ENCODE data around the gene TOMM7. TPM values are rescaled to one million over a fixed set of nuclear protein-coding genes. Genes with fewer than 3 reads are reported as not detected.

The TOMM7 gene
- total RNA-seq, 1 donor from 2014 or later = 65.1 TPM

GRCh38 chr7:22819476-22819875 is 3.2 kb downstream of the TOMM7 start:
- Histone ChIP-seq H3K4me3 (no peak overlapping the region), H3K36me3 (peaks cover 17 to 32% of the 10 kb centered on the region in 2 donors), H3K9me3 (no peaks in the 10 kb centered on the region), H3K27me3 (no peaks in the 10 kb centered on the region), H3K27ac (no peak overlapping the region), H3K4me1 (peaks cover 3 to 9% of the 10 kb centered on the region in 2 donors)
- intact Hi-C loops (cut with DNase I) = no loop called here
- no peak for TF ChIP-seq CTCF (IDR thresholded peaks at IDR 0.05)
- DNase-seq (ENCODE audit: low spot score in 2 of 2) = no peak

GRCh38 chr7:22814261-22815208 is 8.1 kb downstream of the TOMM7 start:
- intact Hi-C loops (cut with DNase I) = no loop called here
- Histone ChIP-seq H3K4me1 (no peaks in the 10 kb centered on the region), H3K36me3 (peaks cover 27 to 43% of the 10 kb centered on the region in 2 donors), H3K27me3 (no peaks in the 10 kb centered on the region), H3K27ac (no peak overlapping the region), H3K4me3 (no peak overlapping the region), H3K9me3 (no peaks in the 10 kb centered on the region)
- DNase-seq (ENCODE audit: low spot score in 2 of 2) = no peak
- no peak for TF ChIP-seq CTCF (IDR thresholded peaks at IDR 0.05)

GRCh38 chr7:22812353-22812752 is 10.3 kb downstream of the TOMM7 start:
- H3K27ac ChIP-seq = no peak overlapping the region
- H3K4me3 ChIP-seq = no peak overlapping the region
- TF ChIP-seq CTCF (IDR thresholded peaks at IDR 0.05) = no peak
- intact Hi-C loops (cut with DNase I) = no loop called here
- no peak for DNase-seq (ENCODE audit: low spot score in 2 of 2)
- H3K27me3 ChIP-seq = no peaks in the 10 kb centered on the region
- H3K36me3 ChIP-seq = peaks cover 26 to 39% of the 10 kb centered on the region in 2 donors
- H3K4me1 ChIP-seq = no peaks in the 10 kb centered on the region
- H3K9me3 ChIP-seq = no peaks in the 10 kb centered on the region

- intact Hi-C loops (cut with DNase I) = no loop called here
- no peak overlapping the region for H3K4me3 ChIP-seq
- peaks cover 20 to 34% of the 10 kb centered on the region in 2 donors for H3K36me3 ChIP-seq
- H3K27ac ChIP-seq = no peak overlapping the region
- no peaks in the 10 kb centered on the region for H3K9me3 ChIP-seq
- H3K4me1 ChIP-seq = no peaks in the 10 kb centered on the region
- DNase-seq (ENCODE audit: low spot score in 2 of 2) = no peak
- no peak for TF ChIP-seq CTCF (IDR thresholded peaks at IDR 0.05)
- no peaks in the 10 kb centered on the region for H3K27me3 ChIP-seq
These were observed 10.8 kb downstream of the TOMM7 start for GRCh38 chr7:22811746-22812280.

GRCh38 chr7:22810843-22811242 is 11.8 kb downstream of the TOMM7 start:
- H3K4me1 ChIP-seq = no peaks in the 10 kb centered on the region
- H3K27ac ChIP-seq = no peak overlapping the region
- TF ChIP-seq CTCF (IDR thresholded peaks at IDR 0.05) = no peak
- no peaks in the 10 kb centered on the region for H3K27me3 ChIP-seq
- H3K36me3 ChIP-seq = peaks cover 13 to 24% of the 10 kb centered on the region in 2 donors
- DNase-seq (ENCODE audit: low spot score in 2 of 2) = no peak
- no peaks in the 10 kb centered on the region for H3K9me3 ChIP-seq
- H3K4me3 ChIP-seq = no peak overlapping the region
- intact Hi-C loops (cut with DNase I) = no loop called here

All from ascending aorta (tissue), 2 donors.